Effector memory CD8-positive, alpha-beta T cell (primary cell): ENCODE measurements around the gene CTDNEP1.

Source experiments
- ATAC-seq: fragments of 150-1000 bp; cut with Tn5 transposase; replicated peaks from 2 replicates; pipeline ENCODE4 v1.10.0; 2021; ENCODE audit warnings: mild to moderate bottlenecking, moderate library complexity
- DNase-seq, 3 experiments: peaks; one replicate each; pipeline ENCODE4 v3.0.0; 2021
- H3K27ac Mint-ChIP-seq, 2 donors: one replicate each; pipeline ENCODE4 v1.8.0; 2022; ENCODE audit warnings: mild to moderate bottlenecking in 2 of 2, mixed read lengths in 2 of 2, moderate library complexity in 2 of 2
- H3K27me3 Mint-ChIP-seq, 2 donors: one replicate each; pipeline ENCODE4 v1.8.0; 2022; ENCODE audit warnings: mixed read lengths in 2 of 2
- H3K36me3 Mint-ChIP-seq: one replicate; pipeline ENCODE4 v1.8.0; 2022; ENCODE audit warnings: mild to moderate bottlenecking, moderate library complexity, mixed read lengths; ENCODE audit not compliant: insufficient read depth
- H3K4me1 Mint-ChIP-seq, 2 donors: one replicate each; pipeline ENCODE4 v1.8.0; 2022; ENCODE audit warnings: low read depth in 2 of 2, mixed read lengths in 2 of 2
- H3K4me3 Mint-ChIP-seq, 2 donors: one replicate each; pipeline ENCODE4 v1.8.0; 2022; ENCODE audit warnings: mild to moderate bottlenecking in 2 of 2, mixed read lengths in 2 of 2, moderate library complexity in 2 of 2
- H3K9me3 Mint-ChIP-seq, 2 donors: one replicate each; pipeline ENCODE4 v1.8.0; 2022; ENCODE audit warnings: mixed read lengths in 2 of 2

Gene CTDNEP1

GRCh38 chr17:7261379-7262191 is 10.1 kb upstream of the CTDNEP1 start:
- Mint-ChIP-seq H3K27me3 (peaks cover 20 to 34% of the 10 kb centered on the region in 2 donors), H3K36me3 (peaks cover 27% of the 10 kb centered on the region), H3K9me3 (no peaks in the 10 kb centered on the region), H3K4me1 (peaks cover 19% of the 10 kb centered on the region in 2 donors), H3K4me3 (peak overlapping the region; percentile 72 to 75), H3K27ac (peak overlapping the region; percentile 44 to 73)
- peak; percentile 62 for ATAC-seq
- DNase-seq: no peak

- H3K9me3 Mint-ChIP-seq: no peaks in the 10 kb centered on the region
- peak overlapping the region in 1 of 2 donors; percentile 73 for H3K27ac Mint-ChIP-seq
- DNase-seq (no peak), ATAC-seq (peak; percentile 37)
- peaks cover 19% of the 10 kb centered on the region in 2 donors for H3K4me1 Mint-ChIP-seq
- peaks cover 18 to 28% of the 10 kb centered on the region in 2 donors for H3K27me3 Mint-ChIP-seq
- peaks cover 34% of the 10 kb centered on the region for H3K36me3 Mint-ChIP-seq
- peak overlapping the region; percentile 72 to 75 for H3K4me3 Mint-ChIP-seq
These were observed 9.3 kb upstream of the CTDNEP1 start for GRCh38 chr17:7260651-7261378.

GRCh38 chr17:7260151-7260550 is 8.6 kb upstream of the CTDNEP1 start:
- peaks cover 41% of the 10 kb centered on the region for H3K36me3 Mint-ChIP-seq
- H3K4me3 Mint-ChIP-seq: peak overlapping the region in 1 of 2 donors; percentile 37
- H3K27me3 Mint-ChIP-seq: peaks cover 18 to 28% of the 10 kb centered on the region in 2 donors
- no peak for DNase-seq
- H3K4me1 Mint-ChIP-seq: peaks cover 19% of the 10 kb centered on the region in 2 donors
- no peaks in the 10 kb centered on the region for H3K9me3 Mint-ChIP-seq
- no peak for ATAC-seq
- no peak overlapping the region for H3K27ac Mint-ChIP-seq

- no peak overlapping the region for H3K4me3 Mint-ChIP-seq
- peaks cover 18 to 28% of the 10 kb centered on the region in 2 donors for H3K27me3 Mint-ChIP-seq
- no peaks in the 10 kb centered on the region for H3K9me3 Mint-ChIP-seq
- peaks cover 47% of the 10 kb centered on the region for H3K36me3 Mint-ChIP-seq
- ATAC-seq (no peak), DNase-seq (no peak)
- peaks cover 19 to 22% of the 10 kb centered on the region in 2 donors for H3K4me1 Mint-ChIP-seq
- peak overlapping the region in 1 of 2 donors; percentile 17 for H3K27ac Mint-ChIP-seq
These were observed 8.0 kb upstream of the CTDNEP1 start for GRCh38 chr17:7259555-7259889.

GRCh38 chr17:7258731-7259554 is 7.4 kb upstream of the CTDNEP1 start:
- DNase-seq: no peak
- peaks cover 18 to 22% of the 10 kb centered on the region in 2 donors for H3K4me1 Mint-ChIP-seq
- H3K27ac Mint-ChIP-seq: peak overlapping the region in 1 of 2 donors; percentile 17
- no peaks in the 10 kb centered on the region for H3K9me3 Mint-ChIP-seq
- no peak for ATAC-seq
- peaks cover 14 to 23% of the 10 kb centered on the region in 2 donors for H3K27me3 Mint-ChIP-seq
- H3K4me3 Mint-ChIP-seq: no peak overlapping the region
- H3K36me3 Mint-ChIP-seq: peaks cover 48% of the 10 kb centered on the region

- Mint-ChIP-seq H3K27ac (no peak overlapping the region), H3K4me3 (no peak overlapping the region), H3K9me3 (no peaks in the 10 kb centered on the region), H3K27me3 (peaks cover 0 to 3% of the 10 kb centered on the region in 2 donors), H3K4me1 (peaks cover 17 to 19% of the 10 kb centered on the region in 2 donors), H3K36me3 (peaks cover 52% of the 10 kb centered on the region)
- DNase-seq (no peak), ATAC-seq (no peak)
These were observed 5.4 kb upstream of the CTDNEP1 start for GRCh38 chr17:7256766-7257456.

GRCh38 chr17:7254511-7254910 is 3.0 kb upstream of the CTDNEP1 start:
- Mint-ChIP-seq H3K4me3 (no peak overlapping the region), H3K4me1 (peaks cover 24 to 28% of the 10 kb centered on the region in 2 donors), H3K27ac (no peak overlapping the region), H3K36me3 (peaks cover 55% of the 10 kb centered on the region), H3K27me3 (no peaks in the 10 kb centered on the region), H3K9me3 (no peaks in the 10 kb centered on the region)
- ATAC-seq (no peak), DNase-seq (no peak)

- no peak for ATAC-seq
- peak overlapping the region; percentile 99 to 100 for H3K27ac Mint-ChIP-seq
- peak overlapping the region; percentile 94 to 95 for H3K4me3 Mint-ChIP-seq
- DNase-seq: no peak
- H3K27me3 Mint-ChIP-seq: no peaks in the 10 kb centered on the region
- H3K9me3 Mint-ChIP-seq: no peaks in the 10 kb centered on the region
- peaks cover 30 to 37% of the 10 kb centered on the region in 2 donors for H3K4me1 Mint-ChIP-seq
- H3K36me3 Mint-ChIP-seq: peaks cover 59% of the 10 kb centered on the region
These were observed 1.5 kb upstream of the CTDNEP1 start for GRCh38 chr17:7253082-7253481.

- Mint-ChIP-seq H3K36me3 (peaks cover 56% of the 10 kb centered on the region), H3K4me1 (peaks cover 30 to 37% of the 10 kb centered on the region in 2 donors)
These were observed 876 bp upstream of the CTDNEP1 start, which contains the start of gene ELP5 for GRCh38 chr17:7252176-7253043. ELP5 (plus strand) TSS chr17:7252215; CDS start chr17:7252551, 336 bp downstream.

GRCh38 chr17:7250695-7251627 is 573 bp downstream of the CTDNEP1 start:
- H3K4me3 Mint-ChIP-seq: peak overlapping the region; percentile 94 to 95
- no peaks in the 10 kb centered on the region for H3K27me3 Mint-ChIP-seq
- peaks cover 51% of the 10 kb centered on the region for H3K36me3 Mint-ChIP-seq
- ATAC-seq (peak; percentile 6), DNase-seq (no peak)
- H3K27ac Mint-ChIP-seq: peak overlapping the region; percentile 99 to 100
- peaks cover 28 to 37% of the 10 kb centered on the region in 2 donors for H3K4me1 Mint-ChIP-seq
- no peaks in the 10 kb centered on the region for H3K9me3 Mint-ChIP-seq

More at GRCh38 chr17:7252176-7253043, 876 bp upstream of the CTDNEP1 start, which contains the start of gene ELP5:
- peak; percentile 85 to 87 (median 85) for DNase-seq
- peak; percentile 63 for ATAC-seq
- H3K27me3 Mint-ChIP-seq: no peaks in the 10 kb centered on the region
- H3K27ac Mint-ChIP-seq: peak within 1 kb of the TSS; percentile 99 to 100
- H3K4me3 Mint-ChIP-seq: peak within 1 kb of the TSS; percentile 94 to 95
- H3K9me3 Mint-ChIP-seq: no peaks in the 10 kb centered on the region

GRCh38 chr17:7249830-7250229 is 1.7 kb downstream of the CTDNEP1 start:
- Mint-ChIP-seq H3K27ac (peak overlapping the region in 1 of 2 donors; percentile 94), H3K4me3 (peak overlapping the region; percentile 94 to 95), H3K9me3 (no peaks in the 10 kb centered on the region), H3K4me1 (peaks cover 28 to 36% of the 10 kb centered on the region in 2 donors), H3K36me3 (peaks cover 49% of the 10 kb centered on the region), H3K27me3 (no peaks in the 10 kb centered on the region)
- no peak for DNase-seq
- no peak for ATAC-seq
